AG04450 (cell line): ENCODE data around the gene FAAP100. TPM values are rescaled to one million over a fixed set of nuclear protein-coding genes. Genes with fewer than 3 reads are reported as not detected.

Experiments used
- CTCF ChIA-PET: fragments of 300-600, 350-600 bp; formaldehyde crosslinking; extraction: SDS; loops from one replicate; lab custom pipeline; 2022; ENCODE audit warnings: antibody characterized with exemption, inconsistent platforms; lab: Charles Lee
- POLR2A ChIA-PET: fragments of 350-600 bp; formaldehyde crosslinking; extraction: SDS; loops from one replicate; lab custom pipeline; 2021; ENCODE audit warnings: antibody characterized with exemption, inconsistent platforms; lab: Yijun Ruan, JAX
- DNase-seq: peaks from one replicate; pipeline ENCODE4 v3.0.0-alpha.2; 2011; ENCODE audit warnings: low read depth, low spot score
- H3K27ac ChIP-seq: one replicate; pipeline ENCODE4 v1.5.1; 2012; ENCODE audit warnings: low read depth, low read length, control low read depth
- H3K27me3 ChIP-seq: one replicate; pipeline ENCODE4 v1.6.0; 2012; ENCODE audit warnings: low read length; ENCODE audit not compliant: control insufficient read depth, insufficient read depth
- H3K4me3 ChIP-seq: 2 replicates; pipeline ENCODE4 v1.5.1; 2011; ENCODE audit warnings: mild to moderate bottlenecking, low read depth, low read length, control low read depth
- H3K9me3 ChIP-seq: 2 replicates; pipeline ENCODE4 v1.5.1; 2012; ENCODE audit warnings: low read length; ENCODE audit not compliant: control insufficient read depth, insufficient read depth
- polyA plus RNA-seq: library from polyadenylated mRNA; depleted of rRNA; stranded (reverse); fragments of >200 nt; gene quantifications from 2 replicates; pipeline ENCODE4 v1.2.3, GENCODE V29; 2011
- TF ChIP-seq, protein P1 (sequence below): IDR thresholded peaks from 2 replicates; pipeline ENCODE4 v1.5.1; 2011; ENCODE audit warnings: low read depth, low read length, control low read depth, inconsistent platforms

FAAP100 gene
- polyA plus RNA-seq, 1 experiment: 5.3 TPM

DNA sequence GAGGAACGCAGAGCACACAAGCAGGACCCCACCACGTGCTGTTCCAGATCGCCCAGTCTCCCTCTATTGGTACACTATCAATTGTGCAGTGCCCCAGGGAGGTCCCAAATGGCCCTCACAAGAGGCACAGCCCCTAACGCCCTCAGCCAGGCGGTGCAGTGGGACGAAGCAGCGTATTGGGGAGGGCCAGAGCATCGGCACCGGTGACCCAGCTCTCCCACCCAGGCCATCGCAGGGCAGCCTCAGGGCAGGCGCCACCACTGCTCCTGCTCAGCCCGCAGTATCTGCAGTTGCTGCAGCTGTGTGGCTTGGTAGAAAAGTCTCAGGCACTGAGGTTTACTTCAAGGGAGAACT is 5.9 kb upstream of the FAAP100 start:
- ChIA-PET POLR2A (interaction anchor here (1.4 kb wide), 1 partner anchor 9 kb away, joined by 3 read pairs; no protein-coding TSS in a partner anchor), CTCF (interaction anchor here (1.8 kb wide), 1 partner anchor 43 kb away, joined by 8 read pairs; no protein-coding TSS in a partner anchor)
- Histone ChIP-seq H3K27me3 (no peaks in the 10 kb centered on the region), H3K4me3 (no peak overlapping the region), H3K9me3 (no peaks in the 10 kb centered on the region), H3K27ac (peak overlapping the region; percentile 11)
- no peak for DNase-seq
- TF ChIP-seq, protein P1, sequence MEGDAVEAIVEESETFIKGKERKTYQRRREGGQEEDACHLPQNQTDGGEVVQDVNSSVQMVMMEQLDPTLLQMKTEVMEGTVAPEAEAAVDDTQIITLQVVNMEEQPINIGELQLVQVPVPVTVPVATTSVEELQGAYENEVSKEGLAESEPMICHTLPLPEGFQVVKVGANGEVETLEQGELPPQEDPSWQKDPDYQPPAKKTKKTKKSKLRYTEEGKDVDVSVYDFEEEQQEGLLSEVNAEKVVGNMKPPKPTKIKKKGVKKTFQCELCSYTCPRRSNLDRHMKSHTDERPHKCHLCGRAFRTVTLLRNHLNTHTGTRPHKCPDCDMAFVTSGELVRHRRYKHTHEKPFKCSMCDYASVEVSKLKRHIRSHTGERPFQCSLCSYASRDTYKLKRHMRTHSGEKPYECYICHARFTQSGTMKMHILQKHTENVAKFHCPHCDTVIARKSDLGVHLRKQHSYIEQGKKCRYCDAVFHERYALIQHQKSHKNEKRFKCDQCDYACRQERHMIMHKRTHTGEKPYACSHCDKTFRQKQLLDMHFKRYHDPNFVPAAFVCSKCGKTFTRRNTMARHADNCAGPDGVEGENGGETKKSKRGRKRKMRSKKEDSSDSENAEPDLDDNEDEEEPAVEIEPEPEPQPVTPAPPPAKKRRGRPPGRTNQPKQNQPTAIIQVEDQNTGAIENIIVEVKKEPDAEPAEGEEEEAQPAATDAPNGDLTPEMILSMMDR: no peak

DNA sequence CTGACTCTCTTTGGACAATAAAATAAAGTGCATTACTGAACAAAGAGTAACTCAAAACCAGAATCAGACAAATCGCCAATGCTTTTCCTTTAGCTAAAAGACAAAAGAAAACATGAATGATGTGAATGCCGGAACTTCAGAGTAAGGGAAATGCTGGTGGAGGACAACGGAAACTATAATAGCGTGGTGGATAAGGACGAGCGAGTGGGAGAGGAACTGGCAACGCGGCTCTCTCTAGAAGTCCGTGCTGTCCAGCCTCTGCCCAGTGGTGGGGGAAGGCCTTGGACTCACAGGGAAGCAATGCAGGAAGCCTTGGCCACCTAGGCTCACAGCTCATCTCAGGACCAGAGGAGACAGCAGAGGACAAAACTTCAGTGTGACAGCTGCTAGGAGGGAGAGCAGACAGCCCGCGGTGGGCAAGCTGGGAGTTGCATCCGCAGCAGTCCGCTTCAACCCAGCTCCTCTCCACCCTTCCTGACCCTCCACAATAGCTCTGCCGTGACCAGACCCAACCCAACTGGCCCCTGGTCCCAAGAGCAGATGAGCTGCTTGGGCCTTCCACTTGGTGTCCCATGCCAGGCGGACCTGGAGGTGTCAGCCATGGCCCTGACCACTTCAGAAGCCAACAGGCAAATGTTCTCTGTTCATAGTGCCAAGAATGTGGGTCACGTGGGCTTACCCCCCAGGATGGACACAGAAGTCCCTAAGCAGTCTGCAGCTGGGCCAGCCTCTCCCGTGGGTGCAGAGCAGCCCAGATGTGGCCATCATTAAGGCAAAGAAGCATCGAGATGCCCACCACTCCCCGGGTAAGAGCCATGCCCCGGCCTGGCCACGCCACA is 5.3 kb upstream of the FAAP100 start:
- ChIA-PET POLR2A (interaction anchor here (1.4 kb wide), 1 partner anchor 9 kb away, joined by 3 read pairs; no protein-coding TSS in a partner anchor), CTCF (interaction anchor here (1.8 kb wide), 1 partner anchor 44 kb away, joined by 8 read pairs; no protein-coding TSS in a partner anchor)
- TF ChIP-seq, protein P1: no peak
- Histone ChIP-seq H3K27me3 (no peaks in the 10 kb centered on the region), H3K27ac (no peak overlapping the region), H3K4me3 (no peak overlapping the region), H3K9me3 (peaks cover 2% of the 10 kb centered on the region; the same call in 1 of the 2 replicates)
- no peak for DNase-seq

DNA sequence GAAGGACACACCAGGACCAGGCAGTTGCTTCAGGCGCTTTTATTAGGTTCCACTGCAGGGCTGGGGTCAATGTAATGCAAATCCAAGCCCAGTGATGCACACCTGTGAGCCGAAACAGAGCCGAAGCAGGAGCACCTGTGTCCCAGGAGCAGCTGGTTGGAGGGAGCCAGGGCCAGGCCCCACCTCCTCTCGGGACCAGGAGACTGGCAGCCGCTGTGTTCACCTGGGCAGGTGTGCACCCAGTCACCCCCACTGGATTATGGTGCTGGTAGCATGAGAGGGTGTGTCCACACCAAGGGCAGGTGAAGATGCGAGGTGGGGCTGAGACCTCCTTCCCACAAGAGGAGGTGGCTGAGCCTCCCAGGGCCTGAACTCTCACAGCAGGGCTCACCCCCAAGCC is 4.7 kb upstream of the FAAP100 start:
- Histone ChIP-seq H3K27ac (no peak overlapping the region), H3K27me3 (no peaks in the 10 kb centered on the region), H3K9me3 (peaks cover 4% of the 10 kb centered on the region; the same call in 1 of the 2 replicates), H3K4me3 (no peak overlapping the region)
- ChIA-PET POLR2A (interaction anchor here (1.4 kb wide), 1 partner anchor 10 kb away, joined by 3 read pairs; no protein-coding TSS in a partner anchor), CTCF (interaction anchor here (1.8 kb wide), 1 partner anchor 44 kb away, joined by 8 read pairs; no protein-coding TSS in a partner anchor)
- no peak for DNase-seq
- TF ChIP-seq, protein P1: no peak

DNA sequence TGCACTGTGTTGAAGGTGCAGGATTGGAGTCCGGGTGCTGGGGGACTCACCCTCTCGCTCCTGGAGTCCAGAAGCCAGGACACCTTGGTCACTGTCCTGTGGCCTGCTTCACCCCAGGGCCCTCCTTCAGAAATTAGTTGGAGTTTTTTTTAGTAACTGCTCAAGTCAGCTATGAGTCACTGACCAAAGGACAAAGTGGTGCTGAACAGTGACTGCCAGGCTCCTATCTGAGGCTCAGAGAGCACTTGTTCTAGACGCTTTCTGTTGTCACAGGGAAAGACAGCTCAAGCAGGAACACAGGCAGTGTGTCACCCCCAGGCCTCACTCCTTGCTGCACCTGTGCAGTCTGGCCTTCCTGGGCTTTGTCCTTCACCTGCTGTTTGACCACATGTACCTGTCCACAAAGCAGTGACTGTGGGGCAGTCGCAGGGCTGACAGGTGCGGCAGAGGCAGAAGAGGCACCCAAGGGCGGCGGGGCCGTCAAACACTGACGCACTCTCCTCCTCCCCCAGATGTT is 4.1 kb upstream of the FAAP100 start:
- H3K27me3 ChIP-seq: no peaks in the 10 kb centered on the region
- DNase-seq: no peak
- CTCF ChIA-PET: interaction anchor here (0.9 to 1.8 kb wide), 2 partner anchors 45 kb away, joined by 4 to 8 read pairs; no protein-coding TSS in a partner anchor
- POLR2A ChIA-PET: no interaction called here
- peaks cover 4% of the 10 kb centered on the region; the same call in 1 of the 2 replicates for H3K9me3 ChIP-seq
- no peak overlapping the region for H3K4me3 ChIP-seq
- TF ChIP-seq, protein P1: no peak
- no peak overlapping the region for H3K27ac ChIP-seq
